ENCODE data around the gene NTSR1.

The NTSR1 gene

DNA sequence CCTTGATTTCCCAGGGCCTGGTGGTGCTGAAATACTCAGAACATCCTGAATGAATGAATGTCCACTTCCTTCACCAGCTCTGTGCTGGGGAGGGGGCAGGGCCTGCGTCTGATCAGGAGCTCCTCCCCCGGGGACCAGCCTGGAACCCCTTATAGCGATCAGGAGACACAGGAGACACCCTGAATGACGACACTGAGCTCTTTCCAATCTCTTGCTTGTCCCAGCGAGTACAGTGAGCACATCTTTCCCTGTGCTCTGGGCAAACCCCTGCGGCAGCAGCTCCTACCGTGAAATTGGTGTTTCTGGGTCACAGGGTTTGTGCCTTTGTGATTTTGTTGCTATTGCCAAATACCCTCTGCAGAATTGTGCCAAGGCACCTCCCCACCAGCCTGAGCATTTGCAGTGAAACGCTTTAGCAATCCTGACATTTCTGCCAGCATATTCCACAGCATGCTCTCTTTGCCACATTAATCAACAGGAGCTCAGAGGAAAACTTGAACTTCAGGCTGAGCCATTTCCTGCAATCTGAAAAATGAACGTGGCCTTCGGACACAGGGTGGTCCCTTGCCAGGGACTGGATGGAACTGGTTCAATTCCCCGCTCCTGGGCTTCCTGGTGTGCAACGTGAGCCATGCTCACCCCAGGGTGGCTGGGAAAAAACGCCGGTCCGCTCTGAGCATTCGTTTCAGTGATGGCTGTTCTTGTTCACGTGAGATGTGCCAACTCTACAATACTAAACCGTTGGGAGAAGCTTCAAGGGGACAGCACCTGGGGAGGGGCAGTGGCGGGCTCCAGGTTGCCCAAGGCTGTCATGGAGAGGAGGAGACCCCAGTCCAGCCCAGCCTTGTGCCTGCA lies 64.6 kb downstream of the NTSR1 start:
- H3K4me1 ChIP-seq: peaks cover 69 to 98% (median 89%) of the 10 kb centered on the region in 10 experiments
- peak overlapping the region; percentile 63 to 98 (median 85) for H3K4me2 ChIP-seq
- H3K27me3 ChIP-seq: no peaks in the 10 kb centered on the region
- H4K20me1 ChIP-seq: no peaks in the 10 kb centered on the region
- peak in 2 of 11 experiments; percentile 38 to 87; a peak in 3 of 22 replicates for TF ChIP-seq Cebpa-rat (IDR thresholded peaks at IDR 0.05)
- H3K9me3 ChIP-seq (replicated peaks in 1 of 11): peaks cover 0 to 8% (median 0%) of the 10 kb centered on the region in 11 experiments; a peak in 1 of 22 replicates
- peak overlapping the region in 5 of 11 experiments; percentile 2 to 52 (median 25); a peak in 4 of 22 replicates for H3K9ac ChIP-seq
- peak overlapping the region in 6 of 11 experiments; percentile 4 to 42 (median 34); a peak in 5 of 22 replicates for H3K27ac ChIP-seq
- no peak overlapping the region for H3K4me3 ChIP-seq
- H3K36me3 ChIP-seq: no peaks in the 10 kb centered on the region

GRCh38 chr20:62773845-62774714 lies 65.4 kb downstream of the NTSR1 start:
- peak overlapping the region; percentile 72 to 98 (median 86) for H3K4me2 ChIP-seq
- peaks cover 77 to 98% (median 91%) of the 10 kb centered on the region in 10 experiments for H3K4me1 ChIP-seq
- no peak overlapping the region for H3K4me3 ChIP-seq
- H3K27ac ChIP-seq: peak overlapping the region in 5 of 11 experiments; percentile 4 to 76 (median 26); a peak in 7 of 22 replicates
- TF ChIP-seq Cebpa-rat (IDR thresholded peaks at IDR 0.05): no peak
- H3K36me3 ChIP-seq: no peaks in the 10 kb centered on the region
- 0 out of 22 replicates have a peak overlapping the region, but pooled peaks of 1 of the 11 experiments have one; percentile 12 for H3K9ac ChIP-seq
- no peaks in the 10 kb centered on the region for H3K27me3 ChIP-seq
- peaks cover 0 to 8% (median 0%) of the 10 kb centered on the region in 11 experiments; a peak in 1 of 22 replicates for H3K9me3 ChIP-seq (replicated peaks in 1 of 11)
- H4K20me1 ChIP-seq: no peaks in the 10 kb centered on the region

DNA sequence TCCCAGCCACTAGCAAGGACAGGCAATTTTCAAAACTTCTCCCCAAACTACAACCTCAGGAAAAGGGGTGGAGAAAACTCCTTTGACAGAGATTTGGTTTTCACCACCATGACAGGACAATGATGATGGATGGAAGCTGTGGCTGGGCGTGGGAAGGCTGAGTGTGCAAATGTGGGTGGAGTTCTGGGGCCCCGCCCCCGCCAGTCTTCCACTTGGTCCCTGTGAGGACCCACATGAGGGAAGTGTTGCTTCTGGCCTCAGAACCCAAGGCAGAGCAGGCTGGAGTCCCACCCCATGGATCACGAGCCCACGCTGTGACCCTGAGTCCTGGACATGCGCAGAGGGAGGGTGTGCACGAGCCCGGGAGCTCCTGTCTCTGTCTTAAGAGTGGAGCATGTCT lies 66.1 kb downstream of the NTSR1 start:
- H3K4me3 ChIP-seq: no peak overlapping the region
- H3K9ac ChIP-seq: peak overlapping the region in 3 of 11 experiments; percentile 19 to 61 (median 49); a peak in 2 of 22 replicates
- peak overlapping the region; percentile 72 to 98 (median 86) for H3K4me2 ChIP-seq
- H3K36me3 ChIP-seq: no peaks in the 10 kb centered on the region
- TF ChIP-seq Cebpa-rat (IDR thresholded peaks at IDR 0.05): no peak
- H3K9me3 ChIP-seq (replicated peaks in 1 of 11): peaks cover 0 to 8% (median 0%) of the 10 kb centered on the region in 11 experiments; a peak in 1 of 22 replicates
- H3K27me3 ChIP-seq: peaks cover 0 to 3% (median 0%) of the 10 kb centered on the region in 11 experiments; a peak in 5 of 22 replicates
- H4K20me1 ChIP-seq: no peaks in the 10 kb centered on the region
- H3K4me1 ChIP-seq: peaks cover 77 to 99% (median 97%) of the 10 kb centered on the region in 10 experiments
- H3K27ac ChIP-seq: peak overlapping the region in 5 of 11 experiments; percentile 2 to 80 (median 77); a peak in 4 of 22 replicates

DNA sequence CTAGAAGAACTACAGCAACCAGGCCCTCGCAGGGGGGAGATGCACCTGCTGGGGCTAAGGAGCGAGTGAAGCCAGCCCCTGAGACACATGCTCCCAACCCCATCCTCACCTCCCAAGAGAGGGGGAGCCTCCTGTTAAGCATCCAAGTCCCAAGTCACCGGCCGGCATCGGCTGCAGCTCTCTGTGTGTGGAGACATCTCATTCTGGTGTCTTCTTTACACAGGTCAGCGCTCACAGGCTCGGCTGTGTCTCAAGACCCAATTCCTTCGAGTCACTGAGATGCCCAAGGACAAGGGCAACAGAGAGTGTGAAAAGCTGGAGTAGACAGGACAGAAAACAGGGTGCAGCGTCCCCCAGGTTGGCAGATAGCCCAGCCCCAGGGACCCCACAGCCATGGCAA lies 66.6 kb downstream of the NTSR1 start:
- Histone ChIP-seq H3K4me3 (no peak overlapping the region), H3K4me1 (peaks cover 79 to 99% (median 98%) of the 10 kb centered on the region in 10 experiments), H4K20me1 (no peaks in the 10 kb centered on the region), H3K27me3 (peaks cover 0 to 7% (median 0%) of the 10 kb centered on the region in 11 experiments; a peak in 8 of 22 replicates), H3K27ac (peak overlapping the region in 6 of 11 experiments; percentile 2 to 80 (median 76); a peak in 7 of 22 replicates), H3K9ac (peak overlapping the region in 5 of 11 experiments; percentile 1 to 61 (median 49); a peak in 5 of 22 replicates), H3K9me3 (replicated peaks in 1 of 11) (peaks cover 0 to 8% (median 0%) of the 10 kb centered on the region in 11 experiments; a peak in 1 of 22 replicates), H3K36me3 (no peaks in the 10 kb centered on the region), H3K4me2 (peak overlapping the region; percentile 72 to 98 (median 86))
- TF ChIP-seq Cebpa-rat (IDR thresholded peaks at IDR 0.05): no peak

DNA sequence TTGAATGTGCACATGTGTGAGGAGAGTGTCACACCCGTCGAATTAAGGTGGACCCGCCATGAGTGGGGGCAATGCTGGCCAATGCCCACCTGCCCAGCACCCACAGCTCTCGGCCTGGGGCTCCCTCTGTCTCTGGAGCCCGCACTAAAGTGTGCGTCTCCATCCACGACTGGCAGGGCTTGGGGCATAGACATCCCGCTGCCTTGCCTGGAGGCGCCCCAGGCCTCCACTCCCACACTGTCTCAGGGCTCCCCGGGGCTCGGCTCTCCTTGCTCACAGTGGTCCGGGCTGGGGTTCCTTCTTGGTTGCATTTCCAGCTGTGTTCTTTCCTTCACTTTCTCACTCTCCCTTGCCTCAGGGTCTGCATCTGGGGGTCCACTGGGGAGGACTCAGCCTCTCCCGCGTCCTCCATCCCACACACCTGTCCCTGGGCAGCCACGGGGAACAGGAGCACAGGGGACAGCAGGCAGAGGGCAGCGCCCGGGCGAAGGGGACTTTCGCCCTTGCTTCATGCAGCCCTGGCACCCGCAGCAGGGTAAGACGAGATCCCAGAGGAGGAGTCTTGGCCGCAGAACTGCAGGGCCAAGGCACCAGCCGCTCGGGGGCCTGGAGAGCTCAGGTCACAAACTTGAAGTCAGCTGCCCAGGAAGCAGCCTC lies 67.5 kb downstream of the NTSR1 start:
- Histone ChIP-seq H3K9me3 (replicated peaks in 1 of 11) (peaks cover 0 to 8% (median 0%) of the 10 kb centered on the region in 11 experiments; a peak in 1 of 22 replicates), H3K4me2 (peak overlapping the region; percentile 72 to 98 (median 86)), H3K27me3 (peaks cover 0 to 15% (median 0%) of the 10 kb centered on the region in 11 experiments; a peak in 8 of 22 replicates), H3K4me1 (peaks cover 84 to 99% (median 98%) of the 10 kb centered on the region in 10 experiments), H3K9ac (peak overlapping the region in 5 of 11 experiments; percentile 36 to 61 (median 50); a peak in 9 of 22 replicates), H3K4me3 (peak overlapping the region in 3 of 10 experiments; percentile 2 to 46 (median 24); a peak in 2 of 20 replicates), H4K20me1 (no peaks in the 10 kb centered on the region), H3K27ac (peak overlapping the region in 9 of 11 experiments; percentile 33 to 80 (median 71); a peak in 17 of 22 replicates), H3K36me3 (no peaks in the 10 kb centered on the region)
- TF ChIP-seq Cebpa-rat (IDR thresholded peaks at IDR 0.05): no peak

DNA sequence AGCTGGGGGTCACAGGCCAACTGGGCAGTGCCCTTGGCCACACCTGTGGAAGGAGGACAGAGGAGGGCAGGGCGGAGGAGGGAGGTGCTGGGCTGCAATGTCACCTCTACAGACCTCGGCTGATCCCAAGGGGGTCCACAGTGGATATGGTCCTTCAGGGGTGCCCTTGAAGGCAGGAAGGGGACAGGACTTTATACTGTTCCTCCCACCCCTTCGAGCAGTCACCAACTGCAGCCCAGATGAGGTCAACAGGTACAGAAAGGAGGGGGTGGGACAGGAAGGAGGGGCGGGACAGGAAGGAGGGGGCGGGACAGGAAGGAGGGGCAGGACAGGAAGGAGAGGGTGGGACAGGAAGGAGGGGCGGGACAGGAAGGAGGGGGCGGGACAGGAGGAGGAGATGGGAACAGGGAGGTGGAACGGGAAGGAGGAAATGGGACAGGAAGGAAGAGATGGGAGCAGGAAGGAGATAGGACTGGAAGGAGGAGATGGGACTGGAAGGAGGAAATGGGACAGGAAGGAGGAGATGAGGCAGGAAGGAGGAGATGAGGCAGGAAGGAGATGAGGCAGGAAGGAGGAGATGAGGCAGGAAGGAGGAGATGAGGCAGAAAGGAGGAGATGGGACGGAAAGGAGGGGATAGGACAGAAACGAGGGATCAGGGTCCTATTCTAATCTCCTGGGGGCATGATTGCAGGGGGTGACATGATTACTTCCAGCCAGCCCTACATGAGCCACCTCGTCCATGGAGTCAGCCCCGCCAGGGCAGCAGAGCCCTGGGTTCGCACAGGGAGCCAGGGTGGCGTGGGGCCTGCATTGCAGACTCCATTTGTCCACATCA lies 68.3 kb downstream of the NTSR1 start:
- peak overlapping the region; percentile 72 to 98 (median 86) for H3K4me2 ChIP-seq
- peak overlapping the region in 9 of 11 experiments; percentile 33 to 80 (median 71); a peak in 17 of 22 replicates for H3K27ac ChIP-seq
- peaks cover 0 to 8% (median 0%) of the 10 kb centered on the region in 11 experiments; a peak in 1 of 22 replicates for H3K9me3 ChIP-seq (replicated peaks in 1 of 11)
- H3K27me3 ChIP-seq: peaks cover 0 to 15% (median 0%) of the 10 kb centered on the region in 11 experiments; a peak in 8 of 22 replicates
- no peaks in the 10 kb centered on the region for H3K36me3 ChIP-seq
- no peak for TF ChIP-seq Cebpa-rat (IDR thresholded peaks at IDR 0.05)
- H3K4me3 ChIP-seq: peak overlapping the region in 4 of 10 experiments; percentile 2 to 46 (median 18); a peak in 3 of 20 replicates
- H3K4me1 ChIP-seq: peaks cover 77 to 99% (median 97%) of the 10 kb centered on the region in 10 experiments
- peak overlapping the region in 5 of 11 experiments; percentile 36 to 61 (median 50); a peak in 6 of 22 replicates for H3K9ac ChIP-seq
- no peaks in the 10 kb centered on the region for H4K20me1 ChIP-seq

GRCh38 chr20:62777528-62777830 lies 68.8 kb downstream of the NTSR1 start:
- H3K4me1 ChIP-seq: peaks cover 77 to 99% (median 97%) of the 10 kb centered on the region in 10 experiments
- H3K4me2 ChIP-seq: peak overlapping the region; percentile 35 to 93 (median 75); a peak in 21 of 22 replicates

More at GRCh38 chr20:62777528-62777830, 68.8 kb downstream of the NTSR1 start:
- peak overlapping the region in 3 of 11 experiments; percentile 33 to 35 (median 34); a peak in 3 of 22 replicates for H3K9ac ChIP-seq
- no peaks in the 10 kb centered on the region for H4K20me1 ChIP-seq
- H3K27ac ChIP-seq: peak overlapping the region in 9 of 11 experiments; percentile 17 to 80 (median 67); a peak in 17 of 22 replicates
- peaks cover 0 to 15% (median 0%) of the 10 kb centered on the region in 11 experiments; a peak in 8 of 22 replicates for H3K27me3 ChIP-seq
- TF ChIP-seq Cebpa-rat (IDR thresholded peaks at IDR 0.05): no peak
- no peaks in the 10 kb centered on the region for H3K36me3 ChIP-seq
- peaks cover 0 to 8% (median 0%) of the 10 kb centered on the region in 11 experiments; a peak in 1 of 22 replicates for H3K9me3 ChIP-seq (replicated peaks in 1 of 11)
- H3K4me3 ChIP-seq: peak overlapping the region in 1 of 10 experiments; percentile 11; a peak in 1 of 20 replicates
